ENCODE measurements around the gene SPCS1.

DNA sequence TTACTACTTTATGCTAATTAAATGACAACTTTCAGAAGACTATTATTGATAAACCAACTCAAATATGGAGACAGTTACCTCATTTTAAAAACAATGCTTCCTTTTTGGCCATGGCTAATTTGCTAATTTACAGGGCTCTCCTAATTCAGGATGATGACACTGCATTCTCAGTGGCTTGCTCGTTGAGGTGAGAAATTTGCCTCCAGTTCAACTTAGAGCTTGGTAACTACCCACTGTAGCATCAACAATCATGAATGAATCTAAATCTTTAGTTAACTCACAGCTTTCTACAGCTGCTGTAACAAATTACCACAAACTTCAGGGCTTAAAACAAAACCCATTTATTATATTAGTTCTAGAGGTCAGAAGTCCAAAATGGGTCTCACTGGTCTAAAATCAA is 34.2 kb upstream of the SPCS1 start:
- TF ChIP-seq, protein P1, sequence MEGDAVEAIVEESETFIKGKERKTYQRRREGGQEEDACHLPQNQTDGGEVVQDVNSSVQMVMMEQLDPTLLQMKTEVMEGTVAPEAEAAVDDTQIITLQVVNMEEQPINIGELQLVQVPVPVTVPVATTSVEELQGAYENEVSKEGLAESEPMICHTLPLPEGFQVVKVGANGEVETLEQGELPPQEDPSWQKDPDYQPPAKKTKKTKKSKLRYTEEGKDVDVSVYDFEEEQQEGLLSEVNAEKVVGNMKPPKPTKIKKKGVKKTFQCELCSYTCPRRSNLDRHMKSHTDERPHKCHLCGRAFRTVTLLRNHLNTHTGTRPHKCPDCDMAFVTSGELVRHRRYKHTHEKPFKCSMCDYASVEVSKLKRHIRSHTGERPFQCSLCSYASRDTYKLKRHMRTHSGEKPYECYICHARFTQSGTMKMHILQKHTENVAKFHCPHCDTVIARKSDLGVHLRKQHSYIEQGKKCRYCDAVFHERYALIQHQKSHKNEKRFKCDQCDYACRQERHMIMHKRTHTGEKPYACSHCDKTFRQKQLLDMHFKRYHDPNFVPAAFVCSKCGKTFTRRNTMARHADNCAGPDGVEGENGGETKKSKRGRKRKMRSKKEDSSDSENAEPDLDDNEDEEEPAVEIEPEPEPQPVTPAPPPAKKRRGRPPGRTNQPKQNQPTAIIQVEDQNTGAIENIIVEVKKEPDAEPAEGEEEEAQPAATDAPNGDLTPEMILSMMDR (conservative IDR thresholded peaks at IDR 0.05; ENCODE audit: low read depth, low read length): no peak
- TF ChIP-seq EZH2 (IDR thresholded peaks at IDR 0.05; ENCODE audit: borderline replicate concordance, low read depth, low read length, poor library complexity, severe bottlenecking): no peak
